HG03280 (cell line): ENCODE measurements around the gene PTP4A2.
"Not testable (repeated sequence)": the region's sequence is repeated elsewhere in the genome, so short reads cannot be mapped to it uniquely, and the experiment has no call there.

Experiments
- ATAC-seq: cut with Tn5 transposase; IDR thresholded peaks from one replicate; pipeline ENCODE4 v1.9.1; 2021; ENCODE audit warnings: mild to moderate bottlenecking, moderate library complexity; ENCODE audit not compliant: unreplicated experiment

PTP4A2 gene

DNA sequence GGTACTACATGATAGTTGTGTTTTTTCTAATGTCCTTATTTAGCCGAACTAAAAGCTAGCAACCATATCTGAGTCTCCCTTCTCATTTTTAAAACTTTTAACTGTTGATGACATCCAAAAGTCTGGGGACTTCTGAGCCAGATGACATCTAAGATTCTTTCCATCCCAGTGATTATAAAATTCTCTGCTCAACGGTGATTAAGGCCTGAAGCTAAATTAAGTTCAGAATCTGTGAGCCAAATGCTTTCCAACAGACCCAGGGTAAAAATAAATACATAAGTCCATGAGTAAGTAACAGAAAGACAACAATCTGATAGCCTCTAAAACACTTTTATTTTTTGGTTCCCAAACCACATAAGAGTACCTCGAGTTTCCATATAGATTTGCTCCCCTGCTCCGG lies 13.1 kb upstream of the PTP4A2 start:
- no peak for ATAC-seq

DNA sequence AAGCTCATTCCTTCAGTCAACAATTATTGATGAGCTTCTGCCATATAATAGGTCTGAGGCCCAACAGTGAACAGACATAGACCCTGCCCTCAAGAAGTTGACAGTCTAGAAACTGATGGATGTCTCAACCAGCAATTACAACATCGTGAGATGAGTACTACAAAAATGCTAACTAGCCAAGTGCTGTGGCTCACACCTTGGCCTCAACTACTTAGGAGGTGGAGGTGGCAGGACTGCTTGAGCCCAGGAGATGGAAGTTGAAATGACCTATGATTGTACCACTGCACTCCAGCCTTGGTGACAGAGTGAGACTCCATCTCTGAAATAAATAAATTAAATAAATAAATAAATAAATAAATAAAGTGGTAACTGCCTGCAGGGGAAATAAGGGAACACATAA lies 11.7 kb upstream of the PTP4A2 start:
- no peak for ATAC-seq

DNA sequence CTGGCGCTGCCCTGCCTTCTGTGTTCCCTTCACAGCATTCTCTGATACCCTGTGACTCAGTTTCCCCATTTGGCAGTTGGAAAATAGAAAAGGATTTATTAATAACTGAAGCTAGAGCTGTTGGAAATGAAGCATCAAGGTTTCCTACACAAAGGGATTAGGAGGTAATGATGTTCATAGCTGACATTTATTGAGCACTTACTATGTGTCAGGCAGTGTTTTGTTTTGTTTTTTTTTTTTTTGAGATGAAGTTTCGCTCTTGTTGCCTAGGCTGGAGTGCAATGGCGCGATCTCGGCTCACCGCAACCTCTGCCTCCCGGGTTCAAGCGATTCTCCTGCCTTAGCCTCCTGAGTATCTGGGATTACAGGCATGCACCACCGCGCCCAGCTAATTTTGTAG lies 7.5 kb upstream of the PTP4A2 start:
- not testable (repeated sequence) for ATAC-seq

DNA sequence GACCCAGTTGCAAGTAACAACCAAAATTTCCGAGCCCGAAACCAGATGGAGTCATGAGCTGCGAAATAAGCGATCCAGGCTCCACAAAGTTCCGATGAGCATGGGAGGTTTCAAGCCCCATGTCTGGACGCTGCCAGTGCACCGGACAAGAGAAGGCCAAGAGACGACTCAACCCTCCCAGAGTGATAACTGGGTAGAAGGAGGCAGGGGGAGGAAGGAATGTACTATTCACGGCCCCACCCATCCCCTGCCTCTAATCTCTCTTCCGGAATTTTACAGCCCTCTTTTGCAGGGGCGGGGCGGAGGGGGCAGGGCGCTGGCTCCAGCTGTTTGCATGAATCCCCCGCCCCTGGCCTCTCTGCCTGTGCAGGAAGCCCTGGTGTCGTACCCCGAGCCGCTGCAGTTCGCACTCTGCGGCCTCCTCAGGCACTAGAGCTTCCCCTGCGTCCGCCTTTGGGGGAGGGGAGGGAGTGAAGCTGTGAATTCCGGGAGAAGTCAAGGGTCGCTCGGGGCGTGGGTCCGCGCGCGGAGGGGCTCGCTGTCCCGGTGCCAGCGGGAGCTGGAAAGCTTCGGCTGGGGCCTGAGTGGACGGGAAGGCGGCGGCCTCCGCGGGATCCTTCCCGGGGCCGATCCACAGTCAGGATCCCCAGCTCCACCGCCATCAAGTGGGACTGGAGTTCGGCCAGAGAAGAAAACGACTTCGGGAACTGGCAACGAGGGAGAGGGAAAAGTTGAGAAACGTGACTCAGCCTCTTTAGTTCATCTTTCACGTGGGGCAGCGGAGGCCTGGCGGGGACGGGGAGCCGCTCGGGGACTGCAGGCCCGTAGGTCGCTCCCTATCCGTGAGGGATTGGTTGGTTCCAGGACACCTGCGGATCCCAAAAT lies 6.3 kb upstream of the PTP4A2 start:
- peak; percentile 68 for ATAC-seq

DNA sequence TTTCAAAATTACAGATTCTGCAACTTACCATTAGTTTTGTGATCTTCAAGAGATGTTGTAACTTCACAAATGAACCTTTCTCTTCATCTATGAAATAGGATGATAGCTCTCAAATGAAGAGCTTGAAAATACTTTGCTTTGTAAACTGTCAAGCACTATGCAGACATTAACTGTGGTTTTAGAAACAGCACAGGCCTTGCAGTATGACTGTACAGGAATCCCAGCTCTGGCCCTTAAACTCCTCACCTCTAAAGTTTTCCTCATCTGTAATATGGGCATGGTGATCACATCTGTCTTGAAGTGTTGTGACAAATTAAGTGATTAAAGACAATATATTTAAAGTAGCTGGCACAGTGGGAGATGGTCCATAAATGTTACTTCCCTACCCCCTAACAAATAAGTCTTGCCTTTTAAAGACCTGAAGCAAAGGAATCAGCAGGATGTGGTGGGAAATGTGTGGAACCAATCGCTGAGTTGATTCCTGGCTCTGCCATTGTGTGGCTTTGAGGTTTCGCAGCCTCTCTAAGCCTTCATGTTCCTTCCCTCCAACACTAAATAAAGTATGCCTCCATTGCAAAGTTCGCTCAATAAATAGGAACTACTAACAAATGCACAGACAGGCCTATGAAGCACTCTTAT lies 5.5 kb upstream of the PTP4A2 start:
- ATAC-seq: peak; percentile 5

DNA sequence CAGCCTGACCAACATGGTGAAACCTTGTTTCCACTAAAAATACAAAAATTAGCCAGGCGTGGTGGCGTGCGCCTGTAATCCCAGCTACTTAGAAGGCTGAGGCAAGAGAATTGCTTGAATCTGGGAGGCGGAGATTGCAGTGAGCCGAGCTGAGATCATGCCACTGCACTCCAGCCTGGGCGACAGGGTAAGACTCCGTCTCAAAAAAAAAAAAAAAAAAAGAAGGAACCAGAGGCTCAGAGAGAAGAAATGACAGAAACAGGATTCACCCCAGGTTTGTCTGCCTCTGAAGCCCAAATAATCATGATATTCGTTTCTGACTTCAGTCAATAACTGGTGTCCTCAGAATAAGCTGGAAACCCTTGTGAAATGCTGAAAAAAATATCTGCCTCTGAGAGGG lies 3.9 kb upstream of the PTP4A2 start:
- ATAC-seq: not testable (repeated sequence)

DNA sequence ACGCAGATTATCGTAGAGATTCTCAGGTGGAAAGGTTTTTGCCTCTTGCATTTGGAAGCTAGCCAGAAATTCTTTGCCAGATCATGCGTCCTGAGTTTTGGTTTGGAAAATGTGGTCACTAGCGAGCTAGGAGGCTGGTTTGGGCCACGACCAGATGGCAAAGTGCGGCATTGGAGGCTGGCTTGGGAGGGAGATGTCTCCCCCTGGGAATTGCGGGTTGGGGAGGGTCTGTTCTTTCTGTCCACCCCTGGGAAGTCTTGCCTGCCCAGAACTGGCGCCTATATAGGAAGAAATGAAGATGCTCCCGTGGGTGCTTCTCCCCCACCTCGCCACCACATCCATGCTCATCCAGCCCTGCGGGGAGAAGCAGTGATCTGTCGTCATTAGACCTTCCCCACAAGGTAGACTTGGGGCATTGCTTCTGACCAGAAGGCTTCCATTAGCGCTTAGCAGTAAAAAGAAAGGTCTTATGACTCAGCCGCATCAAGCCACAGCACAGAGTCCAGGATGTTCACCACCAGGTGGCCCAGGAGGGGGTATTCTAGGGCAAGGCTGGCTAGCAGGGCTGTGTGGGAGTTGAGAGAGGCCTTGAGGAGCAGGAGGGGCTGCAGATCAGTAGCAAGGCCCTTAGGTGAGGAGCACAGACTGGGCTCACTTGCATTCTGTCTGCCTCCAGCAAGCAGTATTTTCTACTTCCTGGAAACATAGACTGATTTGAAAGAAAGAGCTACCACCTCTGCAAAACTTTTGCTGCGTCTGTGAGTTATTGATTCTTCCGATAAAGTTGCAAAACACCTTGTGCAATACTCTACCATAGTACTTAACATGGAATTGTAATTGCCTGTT lies 1.5 kb upstream of the PTP4A2 start:
- ATAC-seq: no peak

DNA sequence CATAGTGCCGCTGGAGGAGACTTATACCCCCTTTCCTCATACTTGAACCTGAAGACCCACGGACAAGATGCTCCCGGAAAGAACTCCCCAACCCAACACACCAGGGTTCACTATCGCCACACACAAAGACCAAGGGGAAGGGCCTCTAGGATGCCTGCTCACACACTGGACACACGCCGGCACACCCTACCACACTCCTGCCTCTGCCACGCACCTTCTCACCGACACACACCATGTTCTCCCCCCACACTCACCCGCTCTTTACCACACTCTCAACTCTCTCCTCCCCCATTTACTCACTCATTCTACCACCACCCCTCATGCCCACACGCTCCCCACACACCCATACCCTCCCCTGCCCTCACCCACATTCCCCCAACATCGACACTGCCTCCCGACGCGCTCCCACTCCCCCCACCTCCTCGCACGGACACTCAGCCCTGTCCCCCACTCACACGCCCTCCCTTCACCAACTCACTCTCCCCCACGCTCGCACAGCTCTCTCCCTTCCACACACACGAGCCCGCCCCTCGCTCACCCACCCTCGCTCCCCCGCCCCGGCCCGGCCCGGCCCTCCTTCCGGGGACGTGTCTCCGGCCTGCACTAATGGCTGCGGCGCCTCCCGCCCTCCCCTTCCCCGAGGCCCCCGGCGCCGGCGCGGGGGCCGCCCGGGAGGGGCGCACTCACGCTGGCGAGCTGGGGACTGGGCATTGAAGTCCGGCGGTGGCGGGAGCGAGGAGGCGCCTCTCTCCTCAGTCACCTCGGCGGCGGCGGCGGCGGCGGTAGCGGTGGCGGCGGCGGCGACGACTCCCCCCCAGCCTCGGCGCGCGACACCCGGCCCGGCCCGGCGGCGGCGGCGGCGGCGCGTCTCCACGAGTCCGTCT lies 626 bp downstream of the PTP4A2 start:
- ATAC-seq: peak; percentile 36

DNA sequence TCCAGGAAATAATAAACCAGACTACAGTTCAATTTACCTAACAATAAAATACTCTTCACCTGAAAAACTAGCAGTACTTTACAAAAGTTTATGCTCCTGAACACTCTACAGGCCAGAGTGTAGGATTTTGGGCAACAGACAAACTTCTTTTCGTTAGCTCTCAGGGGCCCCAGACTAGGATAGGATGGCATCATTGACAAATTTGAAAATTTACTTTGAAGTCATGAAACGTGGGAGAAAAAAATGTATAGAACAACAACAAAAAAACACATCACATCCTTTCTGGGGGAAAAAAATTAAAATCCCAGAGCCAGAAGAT lies 1.2 kb downstream of the PTP4A2 start:
- no peak for ATAC-seq

DNA sequence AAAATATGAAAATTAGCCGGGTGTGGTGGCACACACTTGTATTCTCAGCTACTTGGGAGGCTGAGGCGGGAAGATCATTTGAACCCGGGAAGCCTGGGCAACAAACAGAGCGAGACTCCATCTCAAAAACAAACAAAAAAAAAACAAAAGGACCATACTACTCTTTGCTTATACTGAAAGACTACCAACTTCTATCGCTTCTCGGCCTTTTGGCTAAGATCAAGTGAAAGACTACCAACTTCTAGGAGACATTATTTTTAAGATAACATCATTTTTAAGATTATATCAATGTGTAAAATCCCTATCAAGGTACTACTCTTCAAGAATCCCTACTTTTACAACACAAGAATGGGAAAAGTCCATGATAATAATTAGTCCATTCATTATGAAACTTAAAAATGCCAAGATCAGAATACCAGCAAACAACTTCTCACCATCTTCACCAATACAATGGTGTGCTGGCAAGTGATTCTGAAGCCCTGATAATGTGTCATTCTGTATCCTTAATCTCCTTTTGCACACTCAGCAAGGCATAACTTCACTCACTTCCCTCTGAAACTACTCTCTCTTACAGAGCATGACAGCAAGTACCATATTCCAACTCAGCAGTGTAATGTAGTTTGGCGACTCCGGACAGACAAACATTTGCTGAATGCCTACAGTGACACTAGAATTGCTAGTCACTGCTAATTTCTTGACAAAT lies 1.7 kb downstream of the PTP4A2 start:
- ATAC-seq: no peak

DNA sequence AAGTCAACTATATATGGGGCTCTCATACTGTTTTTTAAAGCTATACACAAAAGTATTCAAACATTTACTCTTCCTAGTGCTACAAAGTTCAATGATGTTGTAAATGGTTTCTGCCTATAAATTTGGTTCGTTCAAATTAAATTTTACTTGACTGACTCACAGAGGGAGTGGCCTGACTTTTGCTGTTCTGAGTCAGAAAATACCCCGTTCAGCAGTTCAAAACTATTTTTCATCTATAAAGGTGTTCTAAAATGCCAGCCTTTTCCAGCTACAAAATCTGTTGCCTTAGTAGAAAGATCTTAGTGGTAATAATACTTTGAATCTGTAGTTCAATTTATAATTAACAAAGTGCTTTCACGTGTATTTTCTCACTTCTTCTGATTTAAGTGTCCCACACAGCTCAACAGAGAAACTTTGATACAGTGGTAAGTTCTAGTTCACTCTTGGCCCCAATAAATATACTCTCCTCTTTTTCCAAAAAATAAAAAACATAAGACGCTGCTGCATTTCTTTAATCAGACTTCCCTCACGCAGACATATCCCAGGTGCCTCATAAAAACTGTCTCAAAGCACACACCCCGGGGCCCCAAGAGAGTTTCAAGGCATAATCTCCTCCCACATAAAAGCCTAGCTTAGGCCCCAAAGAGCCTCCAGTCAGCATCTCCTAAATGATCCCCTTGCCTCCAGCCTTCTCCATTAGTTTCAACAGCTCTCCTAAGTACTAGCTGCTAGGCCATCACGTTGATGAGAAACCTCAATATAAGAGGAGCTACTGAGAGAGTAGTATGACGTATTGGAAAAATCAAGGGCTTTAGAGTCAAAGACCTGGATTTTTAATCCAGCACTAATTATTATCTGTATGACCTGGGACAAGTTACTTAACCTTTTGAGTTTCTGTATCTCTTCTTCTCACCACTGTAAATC lies 3.2 kb downstream of the PTP4A2 start:
- ATAC-seq: no peak

DNA sequence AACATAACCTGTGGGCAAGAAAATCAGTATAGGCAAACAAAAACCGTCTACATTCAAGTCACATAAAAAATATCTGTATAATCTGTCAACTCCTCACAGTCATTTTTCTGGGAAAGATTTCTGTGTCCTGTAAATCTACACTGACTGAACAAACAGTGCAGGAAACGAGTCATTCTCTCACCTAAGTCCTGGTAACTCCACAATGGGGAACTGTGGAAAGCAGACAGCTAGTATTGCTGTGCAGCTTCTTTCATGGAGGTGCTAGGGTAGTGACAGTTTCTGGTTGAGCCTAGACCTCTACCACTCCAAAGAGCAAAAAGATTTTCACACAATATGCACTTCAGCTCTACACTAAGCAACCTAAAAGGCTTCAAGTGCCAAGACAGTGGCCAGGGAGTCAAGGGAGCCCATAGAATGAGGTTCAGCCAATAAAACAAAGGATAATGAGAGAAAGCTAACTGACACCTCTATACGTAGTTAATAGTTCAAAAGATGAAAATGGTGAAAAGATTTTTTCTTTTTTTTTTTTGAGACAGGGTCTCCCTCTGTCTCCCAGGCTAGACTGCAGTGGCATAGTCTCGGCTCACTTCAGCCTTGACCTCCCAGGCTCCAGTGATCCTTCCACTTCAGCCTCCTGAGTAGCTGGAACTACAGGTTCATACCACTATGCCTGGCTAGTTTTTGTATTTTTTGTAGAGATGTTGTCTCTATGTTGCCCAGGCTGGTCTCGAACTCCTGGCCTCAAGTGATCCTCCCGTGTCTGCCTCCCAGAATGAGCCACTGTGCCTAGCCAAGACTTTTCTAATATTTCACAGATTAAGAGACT lies 5.5 kb downstream of the PTP4A2 start:
- no peak for ATAC-seq

DNA sequence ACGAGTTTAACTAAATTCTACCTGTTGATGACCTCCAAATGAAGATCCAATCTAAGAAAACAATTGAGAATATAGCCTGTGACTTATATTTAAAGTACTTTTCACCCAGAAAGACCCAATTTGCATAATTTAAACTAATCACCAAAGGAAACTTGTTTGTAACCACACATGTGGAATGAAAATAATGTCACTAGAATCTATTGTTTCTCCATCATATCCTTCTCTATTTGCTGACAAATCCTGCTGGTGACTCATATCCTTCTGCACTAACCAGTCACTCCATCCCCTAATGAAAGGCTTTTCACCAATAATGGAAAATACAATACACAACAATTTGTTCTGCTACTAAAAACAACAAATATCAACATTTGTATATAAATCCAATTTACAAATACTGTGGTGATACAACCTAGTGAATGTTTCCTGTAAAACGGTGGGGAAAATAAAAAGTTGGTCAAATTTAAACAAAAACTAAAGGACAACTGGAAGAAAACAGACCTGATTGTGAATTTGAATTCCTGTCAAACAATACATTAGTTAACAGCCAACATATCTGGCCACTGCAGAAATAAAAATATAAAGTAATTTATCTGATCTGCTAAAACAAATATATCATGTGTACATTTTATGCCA lies 6.5 kb downstream of the PTP4A2 start:
- no peak for ATAC-seq

DNA sequence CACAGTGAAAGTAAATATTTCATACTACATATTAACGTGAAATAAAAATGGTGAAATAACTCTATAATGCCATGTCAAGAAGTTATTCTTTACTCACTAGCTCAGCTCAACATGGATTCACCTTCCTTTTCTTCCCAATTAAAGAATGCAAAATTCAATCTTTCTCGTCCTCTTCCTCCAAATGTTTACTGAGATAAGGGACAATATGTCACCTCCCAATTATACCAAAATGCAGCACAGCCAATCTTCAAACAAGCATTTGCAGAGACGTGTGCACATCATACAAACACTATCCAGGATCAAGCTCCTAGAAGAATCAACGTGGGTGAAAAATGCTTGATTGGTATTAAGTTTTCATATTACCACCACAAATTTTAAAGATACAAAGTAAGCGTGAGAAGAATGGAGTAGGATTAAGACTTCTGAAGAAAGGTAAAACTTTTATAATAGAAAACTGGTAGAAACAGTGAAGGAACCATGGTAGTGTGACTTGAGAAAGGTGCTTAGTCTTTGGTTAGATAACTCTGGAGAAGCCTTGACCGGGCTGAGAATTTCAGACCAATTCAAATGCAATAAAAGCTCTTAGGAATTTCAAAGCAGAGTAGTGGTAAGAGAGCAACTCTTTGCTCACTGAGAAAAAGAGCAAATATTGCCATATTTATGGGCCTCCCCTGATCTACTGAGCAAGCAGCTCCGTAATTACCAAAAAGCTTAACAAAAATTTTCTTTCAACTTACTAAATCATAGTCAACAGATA lies 7.2 kb downstream of the PTP4A2 start:
- ATAC-seq: no peak

DNA sequence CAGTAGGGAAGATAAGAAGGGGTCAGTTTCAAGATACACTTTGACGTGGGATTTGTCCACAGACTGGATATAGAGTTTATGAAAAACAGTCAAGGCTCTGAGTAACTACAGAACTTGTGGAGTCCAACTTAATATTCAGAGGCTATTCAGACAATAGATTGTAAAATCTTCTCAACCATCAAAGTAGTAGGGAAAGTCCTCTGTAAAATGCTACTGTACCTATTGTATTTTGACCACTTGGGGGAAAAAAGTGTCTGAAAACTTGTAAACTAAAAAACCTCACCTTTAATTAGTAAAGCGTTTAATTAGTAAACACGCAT lies 10.5 kb downstream of the PTP4A2 start:
- no peak for ATAC-seq

DNA sequence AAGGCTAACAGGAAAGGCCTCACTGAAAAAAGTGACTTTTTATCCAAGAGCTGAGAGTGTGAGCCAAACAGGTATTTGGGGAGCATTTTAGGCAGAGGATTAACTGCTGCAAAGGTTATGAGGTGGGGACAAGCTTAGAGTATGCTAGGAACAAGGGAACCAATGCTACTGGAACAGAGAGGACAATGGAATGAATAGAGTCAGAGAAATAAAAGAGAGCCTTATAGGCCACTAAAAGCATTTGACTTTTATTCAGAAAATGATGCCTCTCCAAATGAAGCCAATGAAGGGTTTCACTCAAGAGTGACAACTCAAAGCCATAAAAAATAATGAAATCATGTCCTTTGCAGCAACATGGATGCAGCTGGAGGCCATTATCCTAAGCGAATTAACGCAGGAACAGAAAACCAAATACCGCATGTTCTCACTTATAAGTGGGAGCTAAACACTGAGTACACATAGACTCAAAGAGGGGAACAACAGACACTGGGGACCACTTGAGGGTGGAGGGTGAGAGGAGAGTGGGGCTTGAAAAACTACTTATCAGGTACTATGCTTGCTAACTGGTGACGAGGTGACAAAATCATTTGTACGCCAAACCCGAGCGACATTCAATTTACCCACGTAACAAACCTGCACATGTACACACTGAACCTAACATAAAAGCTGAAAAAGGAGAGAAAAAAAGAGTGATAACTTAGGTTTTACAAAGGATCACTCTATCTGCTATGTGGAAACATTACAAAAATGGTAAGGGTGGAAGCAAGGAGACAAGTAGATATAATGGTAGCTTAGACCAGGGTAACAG lies 11.1 kb downstream of the PTP4A2 start:
- no peak for ATAC-seq
